ENCODE data around the gene TSPAN18.

TSPAN18 gene

DNA sequence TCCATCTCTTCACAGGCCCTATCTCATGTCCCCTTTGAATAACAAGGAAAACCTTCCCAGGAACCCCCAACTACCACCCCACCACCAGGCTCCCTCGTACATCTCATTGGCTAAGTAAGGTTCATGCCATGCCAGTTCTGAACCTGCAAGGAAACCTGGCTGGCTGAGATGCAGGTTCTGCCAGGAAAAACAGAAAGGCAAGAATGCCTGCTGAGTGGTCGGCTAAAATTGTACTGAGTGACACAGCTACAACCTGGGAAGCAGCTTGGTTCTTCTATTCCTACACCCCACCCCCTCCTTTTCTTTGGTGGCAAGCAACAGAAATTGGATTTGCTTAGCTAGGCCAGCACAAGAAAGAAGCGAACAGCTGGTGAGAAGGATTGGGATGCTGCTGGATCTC, 36.1 kb upstream of the TSPAN18 start:
- TF ChIP-seq EZH2phosphoT487 (IDR thresholded peaks at IDR 0.05; ENCODE audit: borderline replicate concordance, low read length), result no peak
- TF ChIP-seq, protein P1, sequence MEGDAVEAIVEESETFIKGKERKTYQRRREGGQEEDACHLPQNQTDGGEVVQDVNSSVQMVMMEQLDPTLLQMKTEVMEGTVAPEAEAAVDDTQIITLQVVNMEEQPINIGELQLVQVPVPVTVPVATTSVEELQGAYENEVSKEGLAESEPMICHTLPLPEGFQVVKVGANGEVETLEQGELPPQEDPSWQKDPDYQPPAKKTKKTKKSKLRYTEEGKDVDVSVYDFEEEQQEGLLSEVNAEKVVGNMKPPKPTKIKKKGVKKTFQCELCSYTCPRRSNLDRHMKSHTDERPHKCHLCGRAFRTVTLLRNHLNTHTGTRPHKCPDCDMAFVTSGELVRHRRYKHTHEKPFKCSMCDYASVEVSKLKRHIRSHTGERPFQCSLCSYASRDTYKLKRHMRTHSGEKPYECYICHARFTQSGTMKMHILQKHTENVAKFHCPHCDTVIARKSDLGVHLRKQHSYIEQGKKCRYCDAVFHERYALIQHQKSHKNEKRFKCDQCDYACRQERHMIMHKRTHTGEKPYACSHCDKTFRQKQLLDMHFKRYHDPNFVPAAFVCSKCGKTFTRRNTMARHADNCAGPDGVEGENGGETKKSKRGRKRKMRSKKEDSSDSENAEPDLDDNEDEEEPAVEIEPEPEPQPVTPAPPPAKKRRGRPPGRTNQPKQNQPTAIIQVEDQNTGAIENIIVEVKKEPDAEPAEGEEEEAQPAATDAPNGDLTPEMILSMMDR (IDR thresholded peaks at IDR 0.05; ENCODE audit: low read depth, low read length, poor library complexity, severe bottlenecking), result no peak
- Histone ChIP-seq H3K9me3 (ENCODE audit: control insufficient read depth, insufficient read depth, low read length) (no peaks in the 10 kb centered on the region), H4K20me1 (ENCODE audit: control insufficient read depth, insufficient read depth, low read depth, low read length) (no peaks in the 10 kb centered on the region), H3K27me3 (ENCODE audit: control insufficient read depth, low read length) (peaks cover 10% of the 10 kb centered on the region; the same call in 1 of the 2 replicates), H3K4me1 (ENCODE audit: control insufficient read depth, low read length) (no peaks in the 10 kb centered on the region), H3K4me3 (ENCODE audit: low read length) (no peak overlapping the region), H3K79me2 (ENCODE audit: control insufficient read depth, low read length) (no peaks in the 10 kb centered on the region), H3K9me2 (replicated peaks; ENCODE audit: control insufficient read depth, low read length) (no peaks in the 10 kb centered on the region), H3K27ac (ENCODE audit: low read depth, low read length) (no peak overlapping the region), H3K4me2 (ENCODE audit: low read length) (no peak overlapping the region), H3F3A (ENCODE audit: control insufficient read depth, insufficient read depth) (no peaks in the 10 kb centered on the region), H3K36me3 (ENCODE audit: control insufficient read depth, low read length) (no peaks in the 10 kb centered on the region)

DNA sequence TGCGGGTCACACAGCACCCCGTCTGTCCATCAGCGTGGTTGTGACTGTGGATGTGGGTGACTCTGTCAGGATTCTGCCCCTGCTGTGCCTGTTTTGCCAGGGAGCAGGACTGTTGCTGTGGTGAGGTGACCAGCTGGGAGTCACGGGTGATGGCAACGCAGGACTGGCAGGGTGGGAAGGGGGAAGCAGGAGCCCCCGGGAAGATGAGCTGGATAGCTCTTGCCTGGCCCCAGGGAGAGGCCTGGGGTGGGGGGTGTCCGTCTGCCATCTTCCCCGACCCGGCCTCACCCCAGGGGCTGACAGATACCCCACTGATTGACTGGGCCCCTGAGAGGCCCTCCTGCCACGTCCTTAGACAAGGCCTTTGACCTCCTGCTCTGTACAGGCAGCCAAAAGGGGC, 34.3 kb upstream of the TSPAN18 start:
- Histone ChIP-seq H3K4me3 (ENCODE audit: low read length) (no peak overlapping the region), H3K4me1 (ENCODE audit: control insufficient read depth, low read length) (no peaks in the 10 kb centered on the region)

DNA sequence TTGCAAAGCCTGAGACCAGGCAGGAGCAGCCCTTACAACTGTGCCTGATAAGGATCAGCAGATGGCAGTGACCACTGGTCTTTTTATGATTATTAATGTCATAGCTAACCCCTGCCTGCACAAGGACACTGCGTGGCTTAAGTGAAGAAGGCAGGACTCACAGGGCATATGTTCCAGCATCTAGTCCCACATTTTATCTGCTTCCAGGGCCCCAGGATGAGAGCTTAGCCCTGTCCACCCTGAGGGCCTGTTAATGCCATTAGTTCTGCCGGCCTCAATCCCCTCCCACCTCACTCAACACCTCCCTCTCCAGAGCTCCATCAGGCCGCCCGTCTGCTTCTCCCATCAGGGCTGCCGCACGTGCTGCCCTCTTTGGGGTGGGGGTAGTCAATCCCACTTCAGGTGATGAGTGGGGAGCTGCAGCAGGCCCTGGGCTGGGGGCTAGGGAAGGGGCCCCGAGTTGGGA, 33.1 kb upstream of the TSPAN18 start:
- Histone ChIP-seq H3K4me3 (ENCODE audit: low read length) (no peak overlapping the region), H3K27ac (ENCODE audit: low read depth, low read length) (no peak overlapping the region), H3K36me3 (ENCODE audit: control insufficient read depth, low read length) (no peaks in the 10 kb centered on the region), H4K20me1 (ENCODE audit: control insufficient read depth, insufficient read depth, low read depth, low read length) (no peaks in the 10 kb centered on the region), H3K4me1 (ENCODE audit: control insufficient read depth, low read length) (no peaks in the 10 kb centered on the region), H3K9me2 (replicated peaks; ENCODE audit: control insufficient read depth, low read length) (no peaks in the 10 kb centered on the region), H3K79me2 (ENCODE audit: control insufficient read depth, low read length) (no peaks in the 10 kb centered on the region), H3K9me3 (ENCODE audit: control insufficient read depth, insufficient read depth, low read length) (no peaks in the 10 kb centered on the region), H3K27me3 (ENCODE audit: control insufficient read depth, low read length) (peaks cover 10% of the 10 kb centered on the region; the same call in 1 of the 2 replicates), H3K4me2 (ENCODE audit: low read length) (no peak overlapping the region), H3F3A (ENCODE audit: control insufficient read depth, insufficient read depth) (no peaks in the 10 kb centered on the region)
- TF ChIP-seq EZH2phosphoT487 (IDR thresholded peaks at IDR 0.05; ENCODE audit: borderline replicate concordance, low read length), result no peak
- TF ChIP-seq, protein P1 (IDR thresholded peaks at IDR 0.05; ENCODE audit: low read depth, low read length, poor library complexity, severe bottlenecking), result no peak

More for the DNA sequence above, 34.3 kb upstream of the TSPAN18 start:
- Histone ChIP-seq H3K36me3 (ENCODE audit: control insufficient read depth, low read length) (no peaks in the 10 kb centered on the region), H3K27ac (ENCODE audit: low read depth, low read length) (no peak overlapping the region), H3K9me3 (ENCODE audit: control insufficient read depth, insufficient read depth, low read length) (no peaks in the 10 kb centered on the region), H3K9me2 (replicated peaks; ENCODE audit: control insufficient read depth, low read length) (no peaks in the 10 kb centered on the region), H3K27me3 (ENCODE audit: control insufficient read depth, low read length) (peaks cover 3% of the 10 kb centered on the region; the same call in 1 of the 2 replicates), H4K20me1 (ENCODE audit: control insufficient read depth, insufficient read depth, low read depth, low read length) (no peaks in the 10 kb centered on the region), H3K79me2 (ENCODE audit: control insufficient read depth, low read length) (no peaks in the 10 kb centered on the region), H3F3A (ENCODE audit: control insufficient read depth, insufficient read depth) (no peaks in the 10 kb centered on the region), H3K4me2 (ENCODE audit: low read length) (no peak overlapping the region)
- TF ChIP-seq, protein P1 (IDR thresholded peaks at IDR 0.05; ENCODE audit: low read depth, low read length, poor library complexity, severe bottlenecking), result no peak
- no peak for TF ChIP-seq EZH2phosphoT487 (IDR thresholded peaks at IDR 0.05; ENCODE audit: borderline replicate concordance, low read length)

Measured in DOHH2 (cell line).